ENCODE measurements around the gene DYNC1I1. TPM values are rescaled to one million over a fixed set of nuclear protein-coding genes. Genes with fewer than 3 reads are reported as not detected.

Gene DYNC1I1
- total and polyA plus RNA-seq, 8 donors = 1.6 to 16.0 (median 9.6) TPM

- ATAC-seq (no peak), DNase-seq (no peak)
- TF ChIP-seq CTCF (IDR thresholded peaks at IDR 0.05) = no peak
- no peaks in the 10 kb centered on the region for H3K9me3 ChIP-seq
- no peaks in the 10 kb centered on the region for H3K27me3 ChIP-seq
- H3K27ac ChIP-seq = no peak overlapping the region
- no peaks in the 10 kb centered on the region for H3K36me3 ChIP-seq
- no peak overlapping the region for H3K4me3 ChIP-seq
- H3K4me1 ChIP-seq = no peaks in the 10 kb centered on the region
- intact Hi-C loops (cut with DNase I) = no loop called here
Measured at GRCh38 chr7:96013836-96014235, 241.5 kb downstream of the DYNC1I1 start.

- H3K4me3 ChIP-seq = no peak overlapping the region
- H3K27me3 ChIP-seq = no peaks in the 10 kb centered on the region
- intact Hi-C loops (cut with DNase I) = no loop called here
- no peak for TF ChIP-seq CTCF (IDR thresholded peaks at IDR 0.05)
- DNase-seq (no peak), ATAC-seq (no peak)
- no peaks in the 10 kb centered on the region for H3K36me3 ChIP-seq
- H3K27ac ChIP-seq = no peak overlapping the region
- no peaks in the 10 kb centered on the region for H3K9me3 ChIP-seq
- H3K4me1 ChIP-seq = no peaks in the 10 kb centered on the region
Measured at GRCh38 chr7:96014617-96015016, 242.3 kb downstream of the DYNC1I1 start.

GRCh38 chr7:96016056-96016586 lies 243.8 kb downstream of the DYNC1I1 start:
- H3K4me3 ChIP-seq = no peak overlapping the region
- H3K27me3 ChIP-seq = no peaks in the 10 kb centered on the region
- no peaks in the 10 kb centered on the region for H3K9me3 ChIP-seq
- DNase-seq = no peak
- no peak for ATAC-seq
- no peak overlapping the region for H3K27ac ChIP-seq
- H3K4me1 ChIP-seq = no peaks in the 10 kb centered on the region
- intact Hi-C loops (cut with DNase I) = no loop called here
- no peaks in the 10 kb centered on the region for H3K36me3 ChIP-seq
- no peak for TF ChIP-seq CTCF (IDR thresholded peaks at IDR 0.05)

- H3K4me1 ChIP-seq = no peaks in the 10 kb centered on the region
- no peak for TF ChIP-seq CTCF (IDR thresholded peaks at IDR 0.05)
- DNase-seq (no peak), ATAC-seq (no peak)
- intact Hi-C loops (cut with DNase I) = no loop called here
- H3K9me3 ChIP-seq = no peaks in the 10 kb centered on the region
- no peak overlapping the region for H3K27ac ChIP-seq
- no peaks in the 10 kb centered on the region for H3K36me3 ChIP-seq
- H3K27me3 ChIP-seq = no peaks in the 10 kb centered on the region
- no peak overlapping the region for H3K4me3 ChIP-seq
Measured at GRCh38 chr7:96016735-96017134, 244.4 kb downstream of the DYNC1I1 start.

- H3K27me3 ChIP-seq = no peaks in the 10 kb centered on the region
- intact Hi-C loops (cut with DNase I) = no loop called here
- no peak for ATAC-seq
Measured at GRCh38 chr7:96017877-96018276, 245.5 kb downstream of the DYNC1I1 start.

More at GRCh38 chr7:96017877-96018276, 245.5 kb downstream of the DYNC1I1 start:
- Histone ChIP-seq H3K4me1 (no peaks in the 10 kb centered on the region), H3K4me3 (no peak overlapping the region), H3K36me3 (no peaks in the 10 kb centered on the region), H3K9me3 (no peaks in the 10 kb centered on the region), H3K27ac (no peak overlapping the region)
- no peak for DNase-seq
- TF ChIP-seq CTCF (IDR thresholded peaks at IDR 0.05) = no peak
